Panc1 (cell line): ENCODE results near the gene SPATA17. TPM values are rescaled to one million over a fixed set of nuclear protein-coding genes. Genes with fewer than 3 reads are reported as not detected.

Source experiments
- ATAC-seq: fragments of 200-7000 bp; cut with Tn5 transposase; 2 replicates; pipeline ENCODE4 v1.9.1; 2020; ENCODE audit warnings: mild to moderate bottlenecking, moderate library complexity
- BruUV-seq: library from RNA; stranded (reverse); fragments of 400-500 nt; replicated peaks from 2 replicates; lab custom pipeline; 2021; lab: Mats Ljungman, UMichigan
- CTCF ChIA-PET: fragments of 300-600 bp; sonication (Branson Sonifier 250); formaldehyde crosslinking; loops from one replicate; lab custom pipeline; 2022; ENCODE audit warnings: antibody characterized with exemption; lab: Charles Lee
- POLR2A ChIA-PET: fragments of 300-600 bp; sonication (Branson Sonifier 250); formaldehyde crosslinking; loops from one replicate; lab custom pipeline; 2022; ENCODE audit warnings: antibody characterized with exemption; lab: Charles Lee
- DNase-seq: peaks from one replicate; pipeline ENCODE4 v3.0.0-alpha.2; 2010; ENCODE audit warnings: low read depth, low spot score
- H3K27ac ChIP-seq: 2 replicates; pipeline ENCODE4 v1.5.1; 2011; ENCODE audit warnings: mild to moderate bottlenecking, low read length, inconsistent platforms
- H3K27me3 ChIP-seq: fragments of 200-500 bp; sonication (Bioruptor generic); 2 replicates; pipeline ENCODE4 v1.6.0; 2014; ENCODE audit warnings: low read length, inconsistent platforms; ENCODE audit not compliant: control insufficient read depth, insufficient read depth
- H3K36me3 ChIP-seq: fragments of 200-500 bp; sonication (Bioruptor generic); 2 replicates; pipeline ENCODE4 v1.5.1; 2014; ENCODE audit warnings: inconsistent platforms, mild to moderate bottlenecking, low read length, moderate library complexity; ENCODE audit not compliant: control insufficient read depth, insufficient read depth
- H3K4me1 ChIP-seq: 2 replicates; pipeline ENCODE4 v1.5.1; 2011; ENCODE audit warnings: inconsistent platforms, mild to moderate bottlenecking, low read length, moderate library complexity; ENCODE audit not compliant: control insufficient read depth, insufficient read depth
- H3K4me3 ChIP-seq, 2 experiments: 2 replicates each; pipeline ENCODE4 v1.5.1; 2011 to 2012; ENCODE audit warnings: low read depth in 2 of 2, low read length in 2 of 2, mild to moderate bottlenecking in 2 of 2, inconsistent platforms in 1 of 2, moderate library complexity in 1 of 2
- H3K9me3 ChIP-seq: fragments of 200-500 bp; sonication (Bioruptor generic); 2 replicates; pipeline ENCODE4 v1.5.1; 2014; ENCODE audit warnings: low read depth, mild to moderate bottlenecking, inconsistent platforms, low read length, moderate library complexity; ENCODE audit not compliant: control insufficient read depth, insufficient read depth
- CTCF ChIP-seq: fragments of 450-650 bp; IDR thresholded peaks from 2 replicates; pipeline ENCODE4 v1.5.1; 2017; ENCODE audit warnings: mild to moderate bottlenecking
- POLR2AphosphoS5 ChIP-seq: IDR thresholded peaks from 2 replicates; pipeline ENCODE4 v1.6.1; 2012; ENCODE audit warnings: mild to moderate bottlenecking, low read depth, low read length, moderate library complexity
- REST ChIP-seq, 2 experiments: IDR thresholded peaks; 2 replicates each; pipeline ENCODE4 v1.6.1; 2011 to 2012; ENCODE audit warnings: low read depth in 2 of 2, control low read depth in 1 of 2, low read length in 1 of 2, mild to moderate bottlenecking in 1 of 2, moderate library complexity in 1 of 2; ENCODE audit not compliant: insufficient read depth in 1 of 2
- SIN3A ChIP-seq: IDR thresholded peaks from 2 replicates; pipeline ENCODE4 v1.6.1; 2012; ENCODE audit warnings: low read depth, mild to moderate bottlenecking, low read length, moderate library complexity, borderline replicate concordance; ENCODE audit not compliant: insufficient read depth
- TCF7L2 ChIP-seq: IDR thresholded peaks from 2 replicates; pipeline ENCODE4 v1.6.1; 2011; ENCODE audit warnings: mild to moderate bottlenecking, low read depth, low read length, inconsistent platforms
- in situ Hi-C: cut with HindIII; loops from 2 replicates; pipeline ENCODE4 v1.10.0; 2016; ENCODE audit warnings: low sequenced_read_pairs, low pct_unique_long_range_greater_than_20kb
- intact Hi-C: fragments of 100-400 bp; cut with micrococcal nuclease; formaldehyde crosslinking; loops from one replicate; pipeline ENCODE4 v1.10.0; 2022; ENCODE audit not compliant: unreplicated experiment
- total RNA-seq: library from RNA; stranded (reverse); gene quantifications from one replicate; pipeline ENCODE4 v1.2.1, GENCODE V29; 2021; ENCODE audit not compliant: unreplicated experiment

SPATA17 gene
- total RNA-seq, 1 experiment from 2014 or later, result 0.51 TPM

- BruUV-seq, result no TSS peak
- TF ChIP-seq SIN3A (no peak), POLR2AphosphoS5 (no peak), TCF7L2 (no peak), REST (IDR thresholded peaks at IDR 0.05; ENCODE audit: insufficient read depth in 1 of 2, low read depth in 2 of 2, low read length in 1 of 2) (no peak), CTCF (no peak)
- CTCF ChIA-PET, result no interaction called here
- POLR2A ChIA-PET, result no interaction called here
- H3K4me3 ChIP-seq, result no peak overlapping the region
- H3K4me1 ChIP-seq, result no peaks in the 10 kb centered on the region
- H3K27ac ChIP-seq, result no peak overlapping the region
- intact Hi-C loops (no loop called here), in situ Hi-C loops (no loop called here)
- H3K9me3 ChIP-seq, result no peaks in the 10 kb centered on the region
- no peaks in the 10 kb centered on the region for H3K36me3 ChIP-seq
- no peaks in the 10 kb centered on the region for H3K27me3 ChIP-seq
- DNase-seq (no peak), ATAC-seq (no peak)
These were observed 30.3 kb downstream of the SPATA17 start for GRCh38 chr1:217661407-217661806.

- H3K4me3 ChIP-seq, result no peak overlapping the region
- no peaks in the 10 kb centered on the region for H3K9me3 ChIP-seq
- ChIA-PET CTCF (no interaction called here), POLR2A (no interaction called here)
- H3K36me3 ChIP-seq, result no peaks in the 10 kb centered on the region
- H3K27me3 ChIP-seq, result no peaks in the 10 kb centered on the region
- DNase-seq (no peak), ATAC-seq (no peak)
- intact Hi-C loops (no loop called here), in situ Hi-C loops (no loop called here)
- no peak for TF ChIP-seq SIN3A
- no peak for TF ChIP-seq REST (IDR thresholded peaks at IDR 0.05; ENCODE audit: insufficient read depth in 1 of 2, low read depth in 2 of 2, low read length in 1 of 2)
- no TSS peak for BruUV-seq
- H3K4me1 ChIP-seq, result no peaks in the 10 kb centered on the region
- H3K27ac ChIP-seq, result no peak overlapping the region
These were observed 37.3 kb downstream of the SPATA17 start for GRCh38 chr1:217668351-217668940.
